Ammon's horn (tissue), 1 donor: ENCODE measurements around the gene ZIC4.
A peak's percentile ranks its signal among the peaks of the same experiment; 100 is the strongest.

Experiments used
- DNase-seq: peaks from one replicate; pipeline ENCODE4 v3.0.0-alpha.2; 2016; ENCODE audit warnings: low spot score

Gene ZIC4

GRCh38 chr3:147390589-147391569 is 15.5 kb downstream of the ZIC4 start:
- DNase-seq = no peak

GRCh38 chr3:147389717-147390116 is 16.6 kb downstream of the ZIC4 start:
- DNase-seq = no peak

GRCh38 chr3:147388700-147389580 is 17.4 kb downstream of the ZIC4 start:
- no peak for DNase-seq

GRCh38 chr3:147387885-147388699 is 18.3 kb downstream of the ZIC4 start:
- no peak for DNase-seq

GRCh38 chr3:147387291-147387884 is 19.0 kb downstream of the ZIC4 start:
- DNase-seq = no peak

GRCh38 chr3:147385059-147386012 is 21.0 kb downstream of the ZIC4 start:
- no peak for DNase-seq

DNA sequence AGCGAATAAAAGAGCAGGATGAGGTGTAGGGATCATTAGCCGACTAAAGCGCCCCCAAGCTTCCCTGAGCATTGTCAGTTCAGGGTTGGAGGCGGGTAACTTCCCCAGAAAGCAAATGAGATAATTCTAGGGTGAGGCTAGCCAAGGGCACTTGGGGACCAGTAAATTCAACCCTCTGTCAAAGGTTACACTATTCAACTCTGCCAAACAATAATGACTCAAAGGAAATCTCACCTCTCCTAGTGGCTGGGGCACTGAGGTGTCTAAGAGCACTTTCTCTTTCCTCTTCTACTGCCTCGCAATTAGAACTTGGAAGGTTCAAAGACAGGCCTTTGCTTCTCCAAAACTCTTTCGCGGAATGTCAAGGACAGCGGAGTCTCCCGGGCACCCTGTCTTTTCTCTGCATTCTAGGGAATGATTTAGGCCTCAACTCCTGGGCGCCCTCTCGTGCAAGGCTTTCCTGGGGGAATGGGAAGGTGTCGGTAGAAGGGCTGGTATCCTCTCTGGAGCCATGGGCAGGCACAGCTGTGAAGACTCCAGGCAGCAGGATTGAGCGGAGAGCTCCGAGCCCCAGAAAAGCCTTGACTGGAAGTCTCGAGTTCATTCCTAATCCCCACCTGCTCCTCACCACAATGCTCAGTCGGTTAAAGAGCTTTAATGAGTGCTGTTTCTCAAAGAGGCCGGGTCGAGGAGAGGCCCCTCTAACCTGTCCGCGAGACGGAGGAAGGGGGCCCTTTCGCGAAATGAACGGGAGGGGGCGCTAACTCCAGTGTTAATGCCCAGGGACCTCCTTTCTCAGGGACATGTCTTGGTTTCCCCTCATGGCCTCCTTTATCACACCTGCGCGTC is 21.9 kb downstream of the ZIC4 start:
- no peak for DNase-seq

- no peak for DNase-seq
These were observed 22.7 kb downstream of the ZIC4 start for GRCh38 chr3:147383617-147384016.

- no peak for DNase-seq
These were observed 24.7 kb downstream of the ZIC4 start for GRCh38 chr3:147381596-147381995.

DNA sequence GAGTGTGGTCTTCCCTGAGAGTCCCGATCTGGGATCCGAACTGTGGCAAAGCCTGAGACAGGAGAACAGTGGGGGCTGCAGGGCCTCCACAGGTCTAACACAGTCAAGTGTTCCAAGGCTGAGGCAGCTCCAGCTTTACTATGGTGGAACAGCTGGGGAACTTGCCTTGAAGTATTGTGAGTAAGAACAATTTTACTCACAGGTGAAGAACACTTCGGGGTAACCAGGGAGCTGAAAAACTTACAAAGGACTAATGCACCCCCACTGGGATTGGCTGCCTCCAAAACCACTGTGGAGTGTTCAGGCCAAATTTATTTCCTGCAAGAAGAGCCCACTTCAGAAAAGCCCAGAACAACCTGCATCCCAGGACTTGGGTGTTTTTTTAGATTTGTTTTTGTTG is 25.4 kb downstream of the ZIC4 start:
- no peak for DNase-seq

DNA sequence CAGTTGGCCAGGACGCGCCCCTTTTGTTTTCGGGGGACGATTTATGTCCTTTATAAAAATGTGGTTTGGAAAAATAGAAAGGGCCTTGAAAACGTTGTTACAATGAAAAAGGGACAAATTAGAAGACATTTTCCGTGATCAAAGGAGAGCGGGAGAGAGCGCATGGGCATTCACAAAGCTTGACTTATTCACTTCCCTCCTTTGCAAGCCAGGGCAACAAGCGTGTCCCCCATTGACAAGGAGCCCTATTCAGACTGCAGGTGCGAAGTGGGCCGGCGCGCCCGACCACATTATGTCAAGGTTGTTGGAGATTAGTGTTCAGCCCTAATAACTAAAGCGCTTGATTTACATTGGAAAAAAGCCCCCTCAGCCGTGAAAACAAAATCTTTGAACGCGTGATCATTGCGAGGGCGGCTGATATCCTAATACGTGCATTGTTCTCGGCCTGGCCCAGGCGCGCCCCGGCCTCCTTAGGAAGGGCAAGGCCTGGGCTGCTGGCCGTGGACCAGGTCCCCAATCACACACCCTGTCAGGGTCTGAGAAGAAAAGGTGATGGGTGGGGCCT is 25.9 kb downstream of the ZIC4 start:
- DNase-seq = no peak

DNA sequence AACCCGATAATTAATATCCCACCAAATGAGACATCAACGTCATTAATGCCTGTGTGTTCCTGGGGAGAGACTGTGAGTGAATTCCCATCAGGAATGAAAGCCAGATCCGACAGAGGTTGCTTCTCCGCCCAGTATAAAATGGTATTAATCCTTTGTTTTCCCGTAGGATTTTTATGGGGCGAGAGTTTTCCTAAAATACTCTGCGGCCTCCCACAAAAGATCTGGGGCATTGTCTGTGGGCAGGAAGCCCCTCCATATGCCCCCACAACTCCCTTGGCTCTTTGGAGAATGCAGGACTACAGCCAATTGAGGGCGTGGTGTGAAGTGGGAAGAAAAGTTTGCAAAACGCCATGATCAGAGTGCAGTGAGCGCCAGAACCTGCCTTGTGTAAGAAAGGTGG is 26.7 kb downstream of the ZIC4 start:
- DNase-seq = no peak

- peak; percentile 48 for DNase-seq
These were observed 28.7 kb downstream of the ZIC4 start for GRCh38 chr3:147377412-147378367.

- no peak for DNase-seq
These were observed 33.0 kb downstream of the ZIC4 start for GRCh38 chr3:147373301-147373700.

- DNase-seq = no peak
These were observed 33.8 kb downstream of the ZIC4 start for GRCh38 chr3:147372525-147373027.

- DNase-seq = no peak
These were observed 34.5 kb downstream of the ZIC4 start for GRCh38 chr3:147371771-147372340.

DNA sequence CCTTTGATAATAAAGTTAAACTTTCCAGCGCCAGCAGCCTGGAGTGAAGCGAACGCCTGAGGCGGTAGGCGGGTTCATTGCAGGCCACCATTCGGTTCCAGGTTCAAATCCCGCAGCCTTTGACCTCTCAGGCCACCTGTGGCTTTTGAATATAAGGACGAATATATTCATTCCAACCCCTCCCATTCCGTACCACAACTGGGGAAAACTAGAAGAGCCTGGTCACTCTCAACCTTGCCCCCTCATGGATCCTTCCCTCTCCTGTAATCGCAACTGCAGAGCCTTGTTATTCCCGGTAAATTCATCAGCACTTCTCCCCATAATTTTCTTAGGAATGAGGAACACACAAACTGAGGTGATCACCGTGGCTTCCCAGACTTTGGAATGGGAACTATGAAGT is 35.2 kb downstream of the ZIC4 start:
- no peak for DNase-seq
